GM19324 (cell line): ENCODE data around the gene SERPINB1.

Experiments
- ATAC-seq: cut with Tn5 transposase; IDR thresholded peaks from one replicate; pipeline ENCODE4 v1.9.1; 2021; ENCODE audit warnings: mild to moderate bottlenecking, moderate library complexity; ENCODE audit not compliant: unreplicated experiment, low FRiP score

SERPINB1 gene

DNA sequence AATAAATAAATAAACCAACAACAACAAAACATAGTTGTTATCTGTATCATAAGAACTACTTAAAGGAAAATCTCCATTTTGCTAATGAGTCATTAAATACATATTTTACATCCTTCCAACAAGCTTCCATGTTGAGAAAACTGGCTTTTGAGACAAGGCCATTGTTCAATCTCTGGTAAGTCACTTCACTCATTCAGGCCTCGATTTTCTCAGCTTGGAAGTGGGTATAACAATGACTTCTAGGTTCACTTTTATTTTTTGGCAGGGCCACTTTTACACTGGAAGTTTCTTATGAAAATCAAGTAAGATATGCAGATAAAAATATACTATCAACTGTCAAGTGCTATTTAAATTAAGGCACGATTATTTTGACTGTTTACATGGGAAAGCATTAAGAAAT, 46.5 kb downstream of the SERPINB1 start:
- no peak for ATAC-seq

DNA sequence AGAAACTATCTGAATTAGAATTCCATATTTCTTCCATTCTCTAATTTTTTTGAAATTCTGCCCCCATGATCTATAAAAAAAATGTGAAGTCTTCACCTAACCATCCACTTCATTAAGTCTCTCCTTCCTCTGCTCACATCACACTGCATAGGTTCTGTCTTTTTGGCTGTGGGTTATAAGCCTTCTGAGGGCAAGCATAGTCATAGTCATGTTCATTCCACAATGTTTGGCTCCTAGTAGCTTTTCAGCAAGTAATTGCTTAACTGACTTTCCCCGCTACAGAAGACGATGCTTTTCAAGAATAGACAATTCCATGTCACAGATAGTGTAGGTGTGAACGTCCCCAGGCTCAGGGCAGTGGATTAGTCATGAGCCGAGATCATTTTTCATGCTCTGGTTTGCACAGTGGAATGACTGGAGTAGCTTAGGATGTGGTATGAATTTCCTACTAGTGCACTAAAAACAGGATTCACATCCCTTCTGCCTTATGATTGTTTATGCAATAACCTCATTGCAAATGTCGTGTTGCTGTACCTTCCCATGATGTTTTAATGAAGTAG, 47.4 kb downstream of the SERPINB1 start:
- no peak for ATAC-seq

DNA sequence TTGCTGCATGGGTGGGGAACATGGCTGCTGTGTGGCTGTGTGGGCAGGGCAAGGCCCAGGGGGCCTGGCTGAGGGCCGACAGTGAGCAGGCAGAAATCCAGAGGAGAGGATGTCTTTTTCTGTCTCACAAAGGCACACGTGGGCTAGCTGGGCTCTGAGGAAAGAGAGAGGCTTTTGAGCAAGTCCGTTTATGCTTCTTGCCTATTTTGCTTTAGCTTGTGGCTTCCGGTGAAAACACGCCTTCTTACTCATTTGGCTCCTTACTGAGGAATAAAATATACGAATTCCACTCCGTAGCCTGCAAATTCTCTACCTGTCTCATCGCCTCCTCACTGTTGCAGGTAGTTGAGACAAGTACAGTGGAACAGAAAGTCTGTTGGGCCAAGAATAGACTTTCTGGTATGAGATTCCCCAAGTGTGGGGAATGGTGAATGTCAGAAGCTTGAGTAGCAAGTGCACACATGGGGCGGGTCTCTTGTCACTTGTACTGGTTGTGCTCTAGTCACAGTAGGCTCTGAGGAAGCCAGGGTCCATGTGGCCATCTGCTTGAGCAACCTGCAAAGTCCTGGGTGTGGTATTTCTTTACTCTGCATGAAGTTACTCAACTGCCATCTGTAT, 48.0 kb downstream of the SERPINB1 start:
- no peak for ATAC-seq

DNA sequence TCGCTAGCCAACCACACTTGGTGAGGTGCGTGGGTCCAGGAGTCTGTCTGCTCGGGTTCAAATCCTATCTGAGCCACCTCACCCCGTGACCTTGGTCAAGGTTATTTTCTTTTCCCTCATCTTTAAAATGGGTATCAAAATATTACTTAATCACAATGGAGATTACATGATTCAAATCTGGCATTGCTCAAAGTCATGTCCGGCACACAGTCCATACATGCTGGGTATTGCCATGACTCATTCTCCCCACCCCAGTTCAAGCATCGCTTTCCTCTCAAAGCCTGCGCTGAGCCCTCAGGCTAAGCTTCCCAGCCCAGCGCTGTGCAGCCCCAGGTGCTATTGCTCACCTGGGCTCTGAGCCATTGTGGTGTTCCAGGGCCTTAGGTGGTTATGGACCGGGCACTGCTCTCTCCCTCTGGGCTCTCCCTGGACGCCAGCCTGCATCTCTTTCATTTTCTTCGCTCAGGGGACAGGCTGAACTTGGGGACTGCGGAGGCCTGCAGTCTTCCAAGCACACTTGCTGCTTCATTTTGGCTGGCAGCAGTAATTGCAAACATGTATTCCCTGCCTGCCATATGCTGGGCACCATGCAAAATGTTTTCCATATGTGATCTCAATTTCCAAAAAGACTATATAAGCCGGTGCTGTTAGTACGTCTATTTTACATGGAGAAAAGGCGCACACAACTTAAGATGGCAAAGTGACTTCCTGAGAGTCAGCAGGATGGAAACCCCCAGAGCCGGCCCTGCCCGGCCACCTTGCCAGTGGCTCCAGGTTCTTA, 49.1 kb downstream of the SERPINB1 start:
- no peak for ATAC-seq

DNA sequence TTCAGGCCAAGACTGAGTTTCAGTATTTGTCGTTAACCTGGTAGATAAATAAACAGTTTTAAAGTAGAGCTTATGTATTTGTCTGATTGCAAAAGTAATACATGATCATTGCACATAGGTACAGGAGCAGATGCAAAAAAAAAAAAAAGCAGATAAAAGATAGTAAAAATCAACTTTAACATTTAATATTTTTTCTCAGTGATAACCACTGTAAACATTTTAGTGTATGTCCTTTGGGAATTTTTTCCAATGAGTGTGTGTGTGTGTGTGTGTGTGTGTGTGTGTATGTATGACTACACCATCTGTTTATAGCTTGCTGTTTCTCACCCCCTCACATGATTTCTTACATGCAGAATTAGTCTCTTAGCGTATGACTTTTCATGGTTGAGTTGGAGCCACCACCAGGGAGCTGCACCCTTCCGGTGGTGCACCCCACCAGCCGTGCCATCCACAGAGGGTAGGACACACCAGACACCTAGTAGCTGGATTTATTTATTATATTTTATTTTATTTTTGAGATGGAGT, 50.2 kb downstream of the SERPINB1 start:
- no peak for ATAC-seq

DNA sequence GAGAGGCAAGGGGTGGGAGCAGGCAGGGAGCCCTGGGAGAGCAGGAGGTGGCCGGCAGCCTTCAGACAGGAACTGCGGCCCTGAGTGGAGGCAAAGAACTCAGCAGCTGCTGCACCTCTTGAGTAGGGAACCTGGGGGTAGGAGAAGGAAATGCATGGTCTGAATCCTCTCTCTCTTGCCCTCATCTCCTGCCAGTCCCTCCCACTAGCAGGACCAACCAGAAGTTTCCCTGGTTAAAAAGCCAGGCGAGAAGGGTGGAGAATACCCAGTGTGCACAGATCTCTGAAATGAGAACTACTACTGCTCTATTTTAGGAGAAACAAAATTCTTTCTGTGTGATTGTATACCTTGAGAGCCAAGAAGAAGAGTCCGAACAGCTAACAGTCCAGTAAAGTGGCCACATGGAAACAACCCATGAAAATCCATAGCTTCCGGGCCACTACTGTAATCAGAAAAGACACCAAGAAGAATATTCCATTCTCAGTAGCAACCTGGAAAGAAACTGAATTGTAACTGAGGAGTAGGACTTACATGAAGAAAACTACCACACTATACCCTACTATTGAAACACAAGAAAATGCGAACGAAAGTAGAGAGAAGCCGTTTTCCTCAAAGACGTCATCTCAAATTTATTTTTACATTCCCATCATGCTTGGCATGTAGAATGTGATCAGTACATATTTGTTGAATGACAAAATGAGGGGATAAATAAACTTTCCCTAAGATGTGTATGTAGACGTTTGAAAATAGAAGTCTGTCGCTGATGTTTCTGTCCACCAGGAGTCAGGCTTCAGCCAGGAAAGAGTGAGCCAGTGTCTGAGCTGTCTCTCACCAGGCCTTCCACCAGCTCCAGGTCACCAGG, 50.8 kb downstream of the SERPINB1 start:
- no peak for ATAC-seq

DNA sequence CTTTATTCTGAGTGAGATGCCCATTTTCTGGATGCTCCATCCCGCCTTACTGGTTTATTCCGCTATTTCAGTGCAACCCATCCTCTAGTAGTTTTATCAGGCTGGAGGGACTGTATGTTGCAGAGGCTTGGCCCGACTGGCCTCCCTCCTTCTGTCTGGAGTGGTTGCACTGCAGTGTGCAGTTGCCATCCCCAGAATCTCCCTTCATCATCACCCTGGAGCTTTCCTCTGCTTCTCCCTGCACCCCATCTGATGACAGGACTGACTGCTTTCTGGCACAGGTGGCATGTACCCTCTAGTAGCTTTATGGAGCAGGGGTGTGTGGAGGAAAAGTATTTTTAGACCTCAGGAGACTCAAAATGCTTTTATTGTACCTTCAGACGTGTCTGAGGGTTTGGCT, 55.4 kb downstream of the SERPINB1 start:
- ATAC-seq = no peak

DNA sequence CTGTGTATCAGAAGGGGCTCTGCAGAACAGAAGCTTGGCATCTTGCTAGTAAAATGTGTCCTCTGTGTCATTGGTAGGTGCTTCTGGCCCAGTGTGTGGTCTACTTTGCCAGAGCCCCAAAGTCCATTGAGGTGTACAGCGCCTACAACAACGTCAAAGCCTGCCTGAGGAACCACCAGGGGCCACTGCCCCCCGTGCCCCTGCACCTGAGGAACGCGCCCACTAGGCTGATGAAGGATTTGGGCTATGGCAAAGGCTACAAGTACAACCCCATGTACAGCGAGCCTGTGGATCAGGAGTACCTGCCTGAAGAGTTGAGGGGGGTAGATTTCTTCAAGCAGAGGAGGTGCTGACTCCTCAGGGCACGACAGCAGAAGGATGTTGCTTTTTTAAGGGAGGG, 56.7 kb downstream of the SERPINB1 start:
- no peak for ATAC-seq

DNA sequence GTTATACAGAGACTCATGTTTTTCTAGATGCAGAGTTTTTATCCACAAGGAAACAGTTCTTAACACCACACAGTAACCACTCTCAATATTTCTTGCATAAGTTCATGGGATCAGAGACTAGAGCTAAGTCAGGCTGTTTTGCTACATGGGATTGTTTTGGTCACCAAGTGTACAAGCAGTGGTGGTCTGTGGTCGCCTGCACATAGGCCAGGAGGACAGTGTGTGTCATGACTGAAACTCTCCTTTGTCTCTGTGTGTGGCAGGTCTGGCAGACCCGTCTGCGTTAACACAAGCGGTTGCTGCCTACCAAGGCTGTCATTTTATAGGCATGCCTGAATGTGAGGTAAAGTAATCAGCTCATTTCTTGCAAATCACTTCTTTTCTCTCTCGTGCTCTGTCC, 57.6 kb downstream of the SERPINB1 start:
- ATAC-seq = no peak

DNA sequence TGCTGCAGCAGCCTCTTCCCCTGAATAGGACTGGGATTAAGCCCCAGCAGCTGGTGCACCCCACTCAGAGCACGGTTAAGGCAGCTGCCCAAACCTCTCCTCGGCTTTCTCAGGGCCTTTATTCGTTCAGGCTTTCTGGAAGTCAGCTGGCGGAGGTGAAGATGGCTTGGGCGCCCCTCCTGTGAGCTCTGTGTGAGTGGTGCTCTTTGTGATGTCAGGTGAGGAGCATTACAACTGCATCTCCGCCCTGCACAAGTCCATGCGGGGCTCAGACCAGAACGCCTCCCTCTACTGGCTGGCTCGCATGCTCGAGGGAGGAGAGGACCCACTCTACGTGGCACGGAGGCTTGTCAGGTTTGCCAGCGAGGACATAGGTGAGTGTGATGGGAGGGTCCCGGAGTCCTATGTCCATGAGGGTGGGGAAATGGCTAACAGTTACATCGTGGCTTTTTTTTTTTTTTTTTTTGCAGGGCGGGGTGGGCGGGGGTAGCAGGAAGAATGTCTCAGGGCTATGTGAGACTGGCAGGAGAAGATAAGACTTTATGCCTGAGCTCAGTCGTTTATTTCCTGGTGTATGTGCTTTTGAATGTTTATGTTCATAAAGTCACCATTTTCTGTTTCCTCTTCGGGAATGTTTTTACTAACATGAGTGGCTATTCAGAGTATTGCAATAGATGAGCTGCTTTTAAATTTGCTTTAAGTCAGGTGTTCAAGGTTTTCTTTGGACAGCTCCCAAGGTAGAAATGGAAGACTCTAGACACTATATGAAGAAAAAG, 58.3 kb downstream of the SERPINB1 start:
- no peak for ATAC-seq

DNA sequence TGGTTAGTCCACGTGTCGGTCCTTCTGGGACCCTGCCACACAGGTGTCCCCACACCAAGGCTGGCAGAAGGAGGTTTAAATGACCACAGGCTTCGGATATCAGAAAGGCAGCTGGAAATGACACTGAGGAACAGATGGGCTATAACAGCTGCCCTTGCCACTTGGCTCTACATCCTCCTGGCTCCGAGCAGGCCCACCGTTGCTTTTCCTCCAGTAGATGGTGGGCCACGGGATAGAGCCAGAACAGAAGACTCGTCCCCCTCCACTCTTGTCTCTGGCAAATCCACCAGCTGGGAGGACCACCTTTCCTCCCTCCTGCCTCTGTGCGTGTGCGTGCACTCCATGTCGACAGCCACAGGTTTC, 58.9 kb downstream of the SERPINB1 start:
- no peak for ATAC-seq

DNA sequence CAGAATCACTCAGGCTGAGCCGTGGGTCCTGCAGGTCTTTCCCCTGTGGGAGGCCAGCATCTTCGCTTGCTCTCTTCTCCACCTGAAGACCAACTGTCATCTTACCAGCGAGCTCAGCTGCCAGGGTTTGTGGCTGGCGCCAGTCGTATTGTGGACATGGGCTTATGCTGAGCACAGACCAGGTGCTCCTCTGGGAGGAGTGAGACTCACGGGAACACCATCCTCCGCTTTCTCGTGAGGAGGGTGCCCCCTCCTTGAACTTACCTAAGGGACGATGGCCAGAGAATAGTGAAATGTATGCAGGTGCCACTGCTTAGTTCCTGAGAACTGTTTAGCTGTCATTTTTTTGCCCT, 59.3 kb downstream of the SERPINB1 start:
- no peak for ATAC-seq
